ENCODE results near the gene LCLAT1.
"Not testable (repeated sequence)": the region's sequence is repeated elsewhere in the genome, so short reads cannot be mapped to it uniquely, and the experiment has no call there.

The LCLAT1 gene

GRCh38 chr2:30448308-30448707 lies 1.3 kb downstream of the LCLAT1 start:
- in situ Hi-C loops (cut with MboI; ENCODE audit: low pct_unique_long_range_greater_than_20kb, low sequenced_read_pairs) = no loop called here

DNA sequence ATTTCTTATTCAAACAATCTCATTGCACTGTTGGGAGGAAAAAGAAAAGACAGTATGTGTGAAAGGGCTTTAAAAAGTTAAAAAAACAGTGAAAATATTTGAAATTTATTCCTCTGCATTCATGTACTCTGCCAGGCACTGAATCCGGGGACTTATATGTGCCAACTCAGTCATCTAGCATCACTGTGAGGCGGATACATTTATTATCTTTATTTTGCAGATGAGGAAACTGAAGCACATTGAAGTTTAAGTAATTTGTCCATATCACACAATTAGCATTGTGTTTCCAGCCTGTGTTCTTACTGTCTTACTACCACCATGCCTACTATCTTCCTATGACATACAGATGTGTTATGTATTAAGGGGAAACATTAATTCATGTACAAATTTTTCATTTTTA lies 1.8 kb downstream of the LCLAT1 start:
- DNase-seq = no peak
- in situ Hi-C loops (cut with MboI; ENCODE audit: low pct_unique_long_range_greater_than_20kb, low sequenced_read_pairs) = no loop called here

More at GRCh38 chr2:30448308-30448707, 1.3 kb downstream of the LCLAT1 start:
- DNase-seq = no peak

DNA sequence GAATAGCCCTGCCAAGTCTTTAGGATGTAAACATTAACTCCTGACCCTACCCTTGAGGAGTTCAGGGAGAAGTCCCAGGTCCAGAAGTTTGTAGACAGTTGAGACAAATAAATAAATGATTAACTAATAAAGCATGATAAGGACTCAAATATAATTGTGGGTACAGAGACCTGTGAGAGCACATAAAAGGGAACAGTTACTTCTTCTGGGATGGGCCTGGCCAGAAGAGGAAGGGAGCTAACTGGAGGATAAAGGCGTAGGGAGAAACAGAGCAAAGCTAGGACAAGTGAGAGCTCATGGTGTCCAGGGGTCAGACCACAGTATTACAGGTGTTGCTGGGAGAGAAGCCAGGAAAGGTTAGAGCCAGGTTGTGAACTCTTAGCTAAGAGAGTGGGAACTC lies 3.0 kb downstream of the LCLAT1 start:
- no peak for DNase-seq
- in situ Hi-C loops (cut with MboI; ENCODE audit: low pct_unique_long_range_greater_than_20kb, low sequenced_read_pairs) = no loop called here

DNA sequence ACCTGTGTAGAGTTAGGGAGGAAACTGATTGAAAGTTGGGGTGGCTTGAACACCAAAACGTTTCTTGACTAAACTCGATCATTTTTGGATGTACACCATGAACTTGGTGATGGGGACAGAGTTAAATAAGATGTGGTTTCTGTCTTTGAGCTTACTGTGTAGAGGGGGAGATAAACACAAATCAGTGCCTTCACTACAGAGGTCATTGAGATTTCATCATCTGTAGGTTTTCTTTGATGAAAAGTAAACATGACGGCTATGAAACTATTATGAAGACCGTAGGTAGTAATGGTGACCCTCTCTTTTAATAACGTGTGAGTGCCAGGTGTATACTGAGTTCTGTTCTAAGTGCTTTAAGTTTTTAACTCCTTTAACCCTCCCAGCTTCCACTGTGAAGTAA lies 6.5 kb downstream of the LCLAT1 start:
- in situ Hi-C loops (cut with MboI; ENCODE audit: low pct_unique_long_range_greater_than_20kb, low sequenced_read_pairs) = no loop called here
- no peak for DNase-seq

GRCh38 chr2:30454571-30454970 lies 7.5 kb downstream of the LCLAT1 start:
- DNase-seq = no peak
- in situ Hi-C loops (cut with MboI; ENCODE audit: low pct_unique_long_range_greater_than_20kb, low sequenced_read_pairs) = no loop called here

- no peak for DNase-seq
- in situ Hi-C loops (cut with MboI; ENCODE audit: low pct_unique_long_range_greater_than_20kb, low sequenced_read_pairs) = no loop called here
Observed at GRCh38 chr2:30455114-30455738, 8.2 kb downstream of the LCLAT1 start.

- no peak for DNase-seq
- in situ Hi-C loops (cut with MboI; ENCODE audit: low pct_unique_long_range_greater_than_20kb, low sequenced_read_pairs) = no loop called here
Observed at GRCh38 chr2:30456106-30456505, 9.1 kb downstream of the LCLAT1 start.

GRCh38 chr2:30456579-30456978 lies 9.5 kb downstream of the LCLAT1 start:
- in situ Hi-C loops (cut with MboI; ENCODE audit: low pct_unique_long_range_greater_than_20kb, low sequenced_read_pairs) = no loop called here
- no peak for DNase-seq

DNA sequence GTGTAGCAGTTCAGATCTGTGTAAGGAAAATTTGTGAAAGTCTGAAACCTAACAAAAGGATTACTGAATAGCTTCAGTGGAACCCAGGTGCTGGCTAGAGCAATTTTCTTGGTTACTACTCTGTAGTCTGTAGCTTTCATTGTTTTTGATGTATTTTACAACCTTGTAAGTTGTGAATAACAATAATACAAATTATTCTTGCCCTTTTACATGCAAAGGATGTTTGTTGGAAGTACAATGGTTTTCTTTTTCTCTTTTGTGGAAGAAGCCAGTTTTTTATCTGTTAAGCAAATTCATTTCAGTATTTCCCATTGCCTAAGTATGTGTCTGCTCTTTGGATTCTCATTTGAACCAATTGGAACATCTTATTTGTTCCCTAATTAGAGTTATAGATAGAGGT lies 10.2 kb downstream of the LCLAT1 start:
- DNase-seq = no peak
- in situ Hi-C loops (cut with MboI; ENCODE audit: low pct_unique_long_range_greater_than_20kb, low sequenced_read_pairs) = no loop called here

GRCh38 chr2:30459140-30459539 lies 12.1 kb downstream of the LCLAT1 start:
- in situ Hi-C loops (cut with MboI; ENCODE audit: low pct_unique_long_range_greater_than_20kb, low sequenced_read_pairs) = no loop called here
- DNase-seq = no peak

GRCh38 chr2:30462131-30462857 lies 15.2 kb downstream of the LCLAT1 start:
- in situ Hi-C loops (cut with MboI; ENCODE audit: low pct_unique_long_range_greater_than_20kb, low sequenced_read_pairs) = no loop called here
- DNase-seq = no peak

DNA sequence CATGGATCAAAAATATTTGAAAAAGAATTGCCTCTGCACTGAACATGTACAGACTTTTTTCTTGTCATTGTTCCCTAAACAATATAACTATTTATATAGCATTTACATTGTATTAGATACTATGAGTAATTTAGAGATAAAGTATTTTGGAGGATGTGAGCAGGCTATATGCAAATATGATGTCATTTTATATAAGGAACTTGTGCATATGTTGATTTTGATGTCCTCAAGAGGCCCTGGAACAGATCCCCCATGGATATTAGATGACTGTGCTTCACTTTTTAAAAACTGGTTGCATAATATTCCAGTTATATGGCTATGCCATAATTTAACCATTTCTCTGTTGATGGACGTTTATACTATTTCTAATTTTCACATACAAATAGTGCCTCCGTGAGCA lies 16.5 kb downstream of the LCLAT1 start:
- in situ Hi-C loops (cut with MboI; ENCODE audit: low pct_unique_long_range_greater_than_20kb, low sequenced_read_pairs) = no loop called here
- DNase-seq = no peak

DNA sequence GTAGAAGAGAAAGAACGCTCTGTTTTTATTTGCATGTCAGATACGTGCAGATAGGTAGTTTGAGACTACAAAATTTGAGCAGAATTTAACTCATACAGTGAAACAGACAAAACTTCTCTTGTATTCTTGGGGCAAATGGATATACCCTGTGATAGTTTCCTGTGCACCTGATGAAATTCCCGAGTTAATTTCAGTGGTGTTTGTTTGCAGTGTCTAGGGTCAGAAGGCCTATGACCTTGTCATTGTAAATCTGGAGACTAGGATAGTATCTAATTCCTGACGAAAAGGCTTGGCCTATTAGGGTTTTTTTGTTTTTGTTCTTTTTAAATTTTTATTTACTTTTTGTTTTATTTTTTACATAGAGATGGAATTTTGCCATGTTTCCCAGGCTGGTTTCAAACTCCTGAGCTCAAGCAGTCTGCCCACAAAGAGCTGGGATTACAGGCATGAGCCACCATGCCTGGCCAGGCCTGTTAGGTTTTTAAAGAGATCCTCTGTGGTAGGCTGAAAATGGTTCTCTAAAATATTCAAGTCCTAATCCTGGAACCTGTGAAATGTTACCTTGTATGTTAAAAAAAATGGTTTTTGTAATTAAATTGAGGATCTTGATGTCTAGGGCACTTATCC lies 17.6 kb downstream of the LCLAT1 start:
- no peak for DNase-seq
- in situ Hi-C loops (cut with MboI; ENCODE audit: low pct_unique_long_range_greater_than_20kb, low sequenced_read_pairs) = no loop called here

DNA sequence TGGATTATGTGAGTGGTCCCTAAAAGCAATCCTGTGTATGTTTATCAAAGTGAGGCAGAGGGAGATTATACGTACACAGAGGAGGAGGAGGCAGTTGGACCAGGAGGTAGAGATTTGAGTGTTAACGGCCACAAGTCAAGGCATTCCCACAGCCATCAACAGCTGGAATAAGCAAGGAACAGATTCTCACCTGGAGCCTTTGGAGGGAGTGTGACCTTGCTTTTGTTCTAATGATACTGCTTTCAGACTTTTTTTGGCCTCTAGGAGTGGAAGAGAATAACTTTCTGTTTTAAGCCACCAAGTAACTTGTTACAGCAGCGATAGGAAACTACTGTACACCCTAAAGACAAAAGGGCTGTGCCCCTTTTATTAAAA lies 18.1 kb downstream of the LCLAT1 start:
- DNase-seq = no peak
- in situ Hi-C loops (cut with MboI; ENCODE audit: low pct_unique_long_range_greater_than_20kb, low sequenced_read_pairs) = no loop called here

GRCh38 chr2:30466216-30466615 lies 19.2 kb downstream of the LCLAT1 start:
- no peak for DNase-seq
- in situ Hi-C loops (cut with MboI; ENCODE audit: low pct_unique_long_range_greater_than_20kb, low sequenced_read_pairs) = no loop called here

DNA sequence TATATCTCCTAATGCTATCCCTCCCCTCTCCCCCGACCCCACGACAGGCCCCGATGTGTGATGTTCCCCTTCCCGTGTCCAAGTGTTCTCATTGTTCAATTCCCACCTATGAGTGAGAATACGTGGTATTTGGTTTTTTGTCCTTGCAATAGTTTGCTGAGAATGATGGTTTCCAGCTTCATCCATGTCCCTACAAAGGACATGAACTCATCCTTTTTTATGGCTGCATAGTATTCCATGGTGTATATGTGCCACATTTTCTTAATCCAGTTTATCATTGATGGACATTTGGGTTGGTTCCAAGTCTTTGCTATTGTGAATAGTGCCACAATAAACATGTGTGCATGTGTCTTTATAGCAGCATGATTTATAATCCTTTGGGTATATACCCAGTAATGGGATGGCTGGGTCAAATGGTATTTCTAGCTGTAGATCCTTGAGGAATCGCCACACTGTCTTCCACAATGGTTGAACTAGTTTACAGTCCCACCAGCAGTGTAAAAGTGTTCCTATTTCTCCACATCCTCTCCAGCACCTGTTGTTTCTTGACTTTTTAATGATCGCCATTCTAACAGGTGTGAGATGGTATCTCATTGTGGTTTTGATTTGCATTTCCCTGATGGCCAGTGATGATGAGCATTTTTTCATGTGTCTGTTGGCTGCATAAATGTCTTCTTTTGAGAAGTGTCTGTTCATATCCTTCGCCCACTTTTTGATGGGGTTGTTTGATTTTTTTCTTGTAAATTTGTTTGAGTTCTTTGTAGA lies 20.2 kb downstream of the LCLAT1 start:
- in situ Hi-C loops (cut with MboI; ENCODE audit: low pct_unique_long_range_greater_than_20kb, low sequenced_read_pairs); DNase-seq: not testable (repeated sequence)

DNA sequence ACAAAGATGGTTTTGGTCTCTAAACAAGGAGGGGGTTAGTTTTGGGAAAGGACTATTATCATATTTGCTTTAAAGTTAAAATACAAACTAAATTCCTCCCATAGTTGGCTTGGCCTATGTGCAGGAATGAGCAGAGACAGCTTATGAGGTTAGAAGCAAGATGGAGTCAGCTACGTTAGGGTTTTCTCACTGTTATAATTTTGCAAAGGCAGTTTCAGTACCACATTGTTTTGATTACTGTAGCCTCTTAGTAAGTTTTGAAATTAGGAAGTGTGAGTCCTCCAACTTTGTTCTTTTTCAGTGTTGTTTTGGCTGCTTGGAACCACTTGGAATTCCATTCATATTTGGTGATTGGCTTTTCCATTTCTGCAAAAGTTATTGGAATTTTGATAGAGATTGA lies 23.4 kb downstream of the LCLAT1 start:
- DNase-seq = no peak
- in situ Hi-C loops (cut with MboI; ENCODE audit: low pct_unique_long_range_greater_than_20kb, low sequenced_read_pairs) = no loop called here

- in situ Hi-C loops (cut with MboI; ENCODE audit: low pct_unique_long_range_greater_than_20kb, low sequenced_read_pairs) = no loop called here
- DNase-seq = no peak
Observed at GRCh38 chr2:30472326-30472725, 25.3 kb downstream of the LCLAT1 start.

GRCh38 chr2:30475542-30475941 lies 28.5 kb downstream of the LCLAT1 start:
- no peak for DNase-seq
- in situ Hi-C loops (cut with MboI; ENCODE audit: low pct_unique_long_range_greater_than_20kb, low sequenced_read_pairs) = no loop called here

GRCh38 chr2:30476636-30477035 lies 29.6 kb downstream of the LCLAT1 start:
- no peak for DNase-seq
- in situ Hi-C loops (cut with MboI; ENCODE audit: low pct_unique_long_range_greater_than_20kb, low sequenced_read_pairs) = no loop called here
